ENCODE data around the gene DDN. TPM values are rescaled to one million over a fixed set of nuclear protein-coding genes. Genes with fewer than 3 reads are reported as not detected.

DDN gene
- total RNA-seq, 1 experiment from 2014 or later: 0.35 TPM

- Histone ChIP-seq H3K23ac (ENCODE audit: insufficient read length, low read depth, low read length) (no peak overlapping the region), H3K79me2 (ENCODE audit: insufficient read depth, low read length) (peaks cover 39% of the 10 kb centered on the region; the same call in 1 of the 2 replicates), H3K79me1 (ENCODE audit: insufficient read depth, low read depth, low read length, poor library complexity, severe bottlenecking) (no peaks in the 10 kb centered on the region), H4K20me1 (ENCODE audit: control insufficient read depth, insufficient read depth, insufficient read length) (no peaks in the 10 kb centered on the region), H2BK15ac (ENCODE audit: low read depth, low read length) (no peak overlapping the region), H3K9ac (ENCODE audit: extremely low read depth, insufficient read length, low read length) (no peak overlapping the region), H3K23me2 (ENCODE audit: insufficient read length, low read depth, low read length, poor library complexity, severe bottlenecking) (peaks cover 9% of the 10 kb centered on the region), H3K18ac (ENCODE audit: insufficient read length, low read depth, low read length) (no peak overlapping the region), H2BK120ac (ENCODE audit: low read depth, low read length, poor library complexity, severe bottlenecking) (no peak overlapping the region), H4K5ac (ENCODE audit: insufficient read length, low read depth, low read length) (no peak overlapping the region), H3K4me1 (ENCODE audit: insufficient read depth, low read length) (0 out of 2 replicates have a peak, but pooled peaks cover 2% of the 10 kb centered on the region), H2AK5ac (ENCODE audit: insufficient read length, low read length) (no peak overlapping the region), H3K14ac (ENCODE audit: insufficient read depth, low read length) (no peak overlapping the region), H3K9me3 (ENCODE audit: control insufficient read depth, low read depth, low read length) (no peaks in the 10 kb centered on the region), H2BK20ac (ENCODE audit: low read depth, low read length, poor library complexity, severe bottlenecking) (no peak overlapping the region), H3K4ac (ENCODE audit: low read depth, low read length) (no peak overlapping the region), H4K8ac (replicated peaks; ENCODE audit: insufficient read length, low read depth, low read length) (no peak overlapping the region), H2BK12ac (ENCODE audit: insufficient read length, low read depth, low read length) (no peak overlapping the region), H3K56ac (ENCODE audit: insufficient read length, low read depth, low read length) (no peak overlapping the region), H3T11ph (ENCODE audit: low read length) (no peak overlapping the region), H4K91ac (ENCODE audit: insufficient read length, low read depth, low read length) (no peak overlapping the region), H2BK5ac (ENCODE audit: insufficient read length, low read length) (no peak overlapping the region), H3K27ac (ENCODE audit: insufficient read length, low read depth, low read length) (no peak overlapping the region), H2AFZ (ENCODE audit: low read length) (no peak overlapping the region), H3K27me3 (ENCODE audit: insufficient read depth, low read length) (no peaks in the 10 kb centered on the region), H3K4me2 (ENCODE audit: insufficient read depth, insufficient read length, low read length) (no peak overlapping the region)
- peaks cover 8 to 58% (median 33%) of the 10 kb centered on the region in 3 experiments; a peak in 6 of 7 replicates for H3K36me3 Mint-ChIP-seq (ENCODE audit: insufficient read depth in 1 of 3, low read depth in 3 of 3)
- H3K27ac Mint-ChIP-seq: no peak overlapping the region
- peaks cover 23 to 24% of the 10 kb centered on the region in 2 experiments for H3K4me1 Mint-ChIP-seq
- no peak for TF ChIP-seq CTCF (conservative IDR thresholded peaks at IDR 0.05)
- no peaks in the 10 kb centered on the region; a peak in 1 of 5 replicates for H3K9me3 Mint-ChIP-seq
- H3K4me3 Mint-ChIP-seq: peak overlapping the region in 1 of 2 experiments; percentile 33; a peak in 1 of 5 replicates
- DNase-seq: no peak
- no CpG with 5 or more reads among the region's 3 CpGs for WGBS (ENCODE audit: extremely low coverage, insufficient read length, low lambda C conversion rate)
- H3K27me3 Mint-ChIP-seq (ENCODE audit: low read depth): no peaks in the 10 kb centered on the region
Measured at GRCh38 chr12:48954061-48954460, 45.1 kb downstream of the DDN start.
